ENCODE measurements around the gene CIDEB. TPM values are rescaled to one million over a fixed set of nuclear protein-coding genes. Genes with fewer than 3 reads are reported as not detected.
A peak's percentile ranks its signal among the peaks of the same experiment; 100 is the strongest.

Gene CIDEB
- total RNA-seq, 1 experiment from 2014 or later = not detected

DNA sequence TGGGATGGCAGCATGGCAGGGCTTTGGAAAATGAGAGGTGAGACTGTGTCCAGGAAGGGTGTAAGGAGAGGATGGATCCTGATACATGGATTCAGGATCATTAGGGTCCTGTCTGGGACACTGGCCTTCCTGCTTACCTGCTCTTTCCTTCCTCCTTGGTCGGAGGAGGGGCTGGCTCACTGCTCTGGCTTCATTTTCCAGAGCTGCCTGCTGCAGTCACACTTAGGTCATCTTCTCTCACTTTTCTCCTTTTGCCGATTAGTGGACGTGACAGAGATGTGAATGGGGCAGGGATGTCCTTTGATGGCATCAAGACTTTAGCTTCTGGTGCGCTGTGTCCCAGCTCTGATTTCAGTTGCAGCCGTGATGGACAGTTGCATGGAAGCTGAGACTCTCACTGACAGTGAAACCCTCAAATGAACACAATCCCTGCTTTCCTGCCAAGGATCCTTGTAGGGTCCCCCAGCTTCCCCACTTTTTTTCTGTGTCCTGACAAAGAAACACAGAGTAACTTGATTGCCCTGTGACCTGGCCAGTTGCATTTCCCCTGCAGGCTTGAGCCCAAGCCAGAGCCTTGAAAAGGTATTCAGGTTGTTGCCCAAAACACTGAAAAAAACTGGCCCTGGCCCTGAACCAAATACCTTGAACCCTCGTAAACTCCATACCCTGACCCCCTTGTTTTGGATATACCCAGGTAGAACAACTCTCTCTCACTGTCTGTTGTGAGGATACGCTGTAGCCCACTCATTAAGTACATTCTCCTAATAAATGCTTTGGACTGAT is 756 bp upstream of the CIDEB start:
- Histone ChIP-seq H3K4me3 (no peak overlapping the region), H3K27me3 (no peaks in the 10 kb centered on the region), H3K9me3 (no peaks in the 10 kb centered on the region), H3K36me3 (peaks cover 2% of the 10 kb centered on the region; the same call in 1 of the 2 replicates)
- DNase-seq = no peak

DNA sequence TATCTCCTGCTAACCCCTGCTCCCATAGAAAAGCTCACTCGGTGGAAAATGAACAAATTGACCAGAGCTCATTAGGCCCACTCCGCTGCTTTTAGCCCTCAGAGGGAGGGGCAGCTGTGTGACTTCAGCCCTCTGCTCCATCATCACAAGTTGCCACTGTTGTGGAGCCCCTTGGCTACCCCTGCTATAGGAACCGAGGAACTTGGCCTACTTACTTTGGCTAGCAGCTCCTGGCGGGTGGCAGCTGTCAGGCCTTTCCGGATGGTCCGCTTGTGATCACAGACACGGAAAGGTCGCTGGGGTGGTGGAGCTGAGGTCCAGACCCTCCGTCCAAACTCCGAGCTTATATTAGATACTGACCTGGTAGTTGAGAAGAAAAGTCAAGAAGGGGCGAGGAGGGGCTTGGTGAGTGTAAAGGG is 612 bp downstream of the CIDEB start:
- Histone ChIP-seq H3K36me3 (peaks cover 9% of the 10 kb centered on the region; the same call in 1 of the 2 replicates), H3K4me3 (no peak overlapping the region), H3K27me3 (no peaks in the 10 kb centered on the region), H3K9me3 (no peaks in the 10 kb centered on the region)
- DNase-seq = no peak

DNA sequence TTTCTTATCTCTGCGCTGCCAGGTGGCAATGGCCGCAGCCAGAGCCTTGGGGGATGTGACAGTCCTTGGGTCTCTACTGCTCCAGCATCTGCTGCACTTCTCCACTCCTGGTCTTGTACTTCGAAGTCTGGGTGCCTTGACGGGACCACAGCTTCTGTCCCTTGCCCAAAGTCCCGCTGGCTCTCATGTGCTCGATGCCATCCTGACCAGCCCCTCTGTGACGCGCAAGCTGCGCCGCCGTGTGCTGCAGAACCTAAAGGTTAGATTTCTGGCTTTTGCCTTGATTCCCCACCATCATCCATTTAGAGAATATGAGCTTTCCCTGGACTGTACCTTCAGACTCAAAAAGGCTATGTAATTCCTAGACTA is 3.8 kb downstream of the CIDEB start:
- Histone ChIP-seq H3K4me3 (no peak overlapping the region), H3K9me3 (no peaks in the 10 kb centered on the region), H3K36me3 (peaks cover 13% of the 10 kb centered on the region; the same call in 1 of the 2 replicates), H3K27me3 (no peaks in the 10 kb centered on the region)
- DNase-seq = no peak

DNA sequence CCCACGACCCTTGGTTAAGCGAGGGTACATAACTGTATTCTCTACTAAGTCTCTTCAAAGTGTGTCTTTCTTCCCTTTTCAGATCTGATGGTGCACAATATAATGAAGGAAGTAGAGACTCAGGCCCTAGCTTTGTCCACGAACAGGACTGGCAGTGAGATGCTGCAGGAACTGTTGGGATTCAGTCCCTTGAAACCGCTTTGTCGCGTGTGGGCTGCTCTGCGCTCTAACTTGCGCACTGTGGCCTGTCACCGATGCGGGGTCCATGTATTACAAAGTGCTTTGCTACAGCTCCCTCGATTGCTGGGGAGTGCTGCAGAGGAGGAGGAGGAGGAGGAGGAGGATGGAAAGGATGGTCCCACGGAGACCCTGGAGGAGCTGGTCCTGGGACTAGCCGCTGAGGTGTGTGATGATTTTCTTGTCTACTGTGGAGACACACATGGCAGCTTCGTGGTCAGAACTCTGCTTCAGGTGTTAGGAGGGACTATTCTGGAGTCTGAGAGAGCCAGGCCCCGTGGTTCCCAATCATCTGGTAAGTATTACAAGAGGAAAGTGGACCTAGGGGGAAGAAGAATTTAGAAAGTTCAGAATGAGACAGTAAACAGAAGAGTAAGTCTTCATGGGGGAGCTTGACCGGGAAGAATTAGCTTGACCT is 7.3 kb downstream of the CIDEB start:
- no peak for DNase-seq
- H3K36me3 ChIP-seq = peaks cover 10% of the 10 kb centered on the region; the same call in 1 of the 2 replicates
- H3K4me3 ChIP-seq = peak overlapping the region; percentile 77
- no peaks in the 10 kb centered on the region for H3K9me3 ChIP-seq
- no peaks in the 10 kb centered on the region for H3K27me3 ChIP-seq

GRCh38 chr14:24299255-24300191 is 8.3 kb downstream of the CIDEB start, which contains the start of the genes DHRS1 and NOP9:
TSS of gene DHRS1 (minus strand) at chr14:24299780. CDS start at chr14:24299106, 674 bp downstream.
TSS of gene NOP9 (plus strand) at chr14:24299850. CDS start at chr14:24299955, 105 bp downstream.
- H3K27me3 ChIP-seq = no peaks in the 10 kb centered on the region

DNA sequence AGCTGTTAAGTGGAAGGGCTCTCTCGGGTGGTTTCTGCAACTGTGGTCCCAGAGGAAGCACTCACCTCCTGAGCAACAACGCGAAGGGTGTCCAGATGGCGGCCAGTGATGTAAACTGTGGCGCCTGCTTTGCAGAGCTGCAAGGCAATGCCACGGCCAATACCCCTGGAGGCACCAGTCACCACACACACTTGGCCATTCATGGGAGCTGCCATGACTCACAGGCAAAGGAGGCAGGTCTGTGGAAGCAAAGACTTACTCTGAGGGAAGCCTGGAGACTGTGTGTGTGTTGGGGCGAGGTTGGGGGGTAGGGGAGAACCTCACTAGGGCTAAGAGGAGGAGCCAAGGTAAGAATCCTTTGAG is 8.9 kb downstream of the CIDEB start:
- no peaks in the 10 kb centered on the region for H3K27me3 ChIP-seq
- no peaks in the 10 kb centered on the region for H3K9me3 ChIP-seq
- H3K4me3 ChIP-seq = peak overlapping the region; percentile 77
- peak; percentile 76 for DNase-seq
- peaks cover 10% of the 10 kb centered on the region; the same call in 1 of the 2 replicates for H3K36me3 ChIP-seq

More at GRCh38 chr14:24299255-24300191, 8.3 kb downstream of the CIDEB start, which contains the start of the genes DHRS1 and NOP9:
- Histone ChIP-seq H3K4me3 (peak within 1 kb of the TSS; percentile 77), H3K36me3 (peaks cover 10% of the 10 kb centered on the region; the same call in 1 of the 2 replicates), H3K9me3 (no peaks in the 10 kb centered on the region)
- peak; percentile 76 for DNase-seq

DNA sequence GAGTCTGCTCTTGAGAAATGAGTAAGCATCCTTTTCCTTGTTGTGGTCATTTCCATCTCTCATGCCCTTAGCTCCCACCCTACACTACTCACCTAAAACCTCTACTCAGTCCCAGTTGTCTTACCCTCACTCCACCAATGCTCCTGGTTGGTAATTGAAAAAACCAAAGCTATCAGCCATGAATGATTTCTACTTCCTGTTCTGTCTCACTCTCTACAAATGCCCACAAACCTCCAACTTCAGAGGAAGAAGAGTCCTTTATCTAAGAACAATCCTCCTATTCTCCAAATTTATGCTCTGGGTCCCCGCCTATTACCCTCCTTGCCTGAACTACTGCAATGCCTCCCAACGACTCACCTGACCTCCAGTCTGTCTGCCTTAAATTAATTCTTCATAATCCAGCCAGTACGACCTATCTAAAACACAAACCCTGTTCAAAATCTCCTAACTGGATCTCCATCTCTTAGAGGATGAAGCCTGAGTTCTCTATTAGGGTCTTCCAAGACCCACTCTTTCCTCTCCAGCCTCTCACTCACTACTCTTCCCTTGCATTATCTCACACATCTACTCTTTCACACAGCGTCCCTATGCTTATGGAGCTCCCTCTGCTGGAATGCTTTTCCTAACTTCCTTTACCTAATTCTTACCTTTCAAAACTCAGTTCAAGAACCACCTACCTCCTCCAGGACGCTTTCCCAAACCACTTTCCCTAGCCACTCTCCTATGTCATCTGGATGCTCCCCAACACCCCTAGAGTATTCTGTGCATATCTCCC is 10.4 kb downstream of the CIDEB start:
- no peak for DNase-seq

DNA sequence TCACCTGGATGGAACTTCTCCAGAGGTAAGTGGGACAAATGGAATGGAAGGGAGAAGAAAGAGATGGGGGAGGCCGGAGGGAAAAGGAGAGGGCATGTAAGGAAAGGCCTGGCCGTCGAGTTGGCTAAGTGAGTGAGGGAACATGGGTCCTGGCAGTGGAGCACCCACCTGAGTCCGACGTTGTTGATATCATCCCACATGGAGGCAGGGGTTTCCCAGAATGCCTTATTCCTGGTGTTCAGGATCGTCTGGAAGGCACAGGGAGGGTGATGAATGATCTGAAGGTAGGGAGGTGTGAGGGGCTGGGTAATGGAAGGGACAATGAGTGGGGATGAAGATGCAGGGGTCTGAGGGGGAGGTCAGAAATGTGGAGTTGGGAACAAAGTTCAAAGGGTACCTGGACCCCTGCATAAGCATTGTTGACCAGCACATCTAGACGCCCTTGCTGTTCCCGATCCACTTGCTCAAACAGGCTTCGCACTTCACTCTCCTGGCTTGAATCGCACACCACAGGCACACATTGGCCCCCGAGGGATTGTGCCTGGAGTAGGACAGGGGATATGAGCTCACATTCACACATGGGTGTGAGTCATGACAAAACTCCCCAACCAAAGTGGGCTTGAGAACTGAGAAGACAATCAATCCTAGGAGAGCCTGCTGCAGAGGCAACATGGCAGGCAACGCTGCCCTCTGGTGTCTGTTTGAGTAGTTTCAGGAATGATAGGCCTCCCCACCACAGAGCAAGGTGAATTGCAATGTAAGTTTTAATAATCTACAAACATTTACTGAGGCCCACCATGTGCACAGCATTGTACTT is 11.2 kb downstream of the CIDEB start:
- Histone ChIP-seq H3K36me3 (peaks cover 1% of the 10 kb centered on the region; the same call in 1 of the 2 replicates), H3K9me3 (no peaks in the 10 kb centered on the region), H3K4me3 (no peak overlapping the region), H3K27me3 (no peaks in the 10 kb centered on the region)
- peak; percentile 60 for DNase-seq

More for the DNA sequence above, 10.4 kb downstream of the CIDEB start:
- Histone ChIP-seq H3K9me3 (no peaks in the 10 kb centered on the region), H3K36me3 (peaks cover 5% of the 10 kb centered on the region; the same call in 1 of the 2 replicates), H3K4me3 (no peak overlapping the region), H3K27me3 (no peaks in the 10 kb centered on the region)

- Histone ChIP-seq H3K36me3 (no peaks in the 10 kb centered on the region; the same call in 1 of the 2 replicates), H3K9me3 (no peaks in the 10 kb centered on the region), H3K27me3 (no peaks in the 10 kb centered on the region), H3K4me3 (no peak overlapping the region)
- no peak for DNase-seq
Observed at GRCh38 chr14:24293525-24293924, 14.3 kb downstream of the CIDEB start.

- no peak overlapping the region for H3K4me3 ChIP-seq
- H3K36me3 ChIP-seq = no peaks in the 10 kb centered on the region; the same call in 1 of the 2 replicates
- DNase-seq = no peak
- H3K27me3 ChIP-seq = no peaks in the 10 kb centered on the region
- H3K9me3 ChIP-seq = no peaks in the 10 kb centered on the region
Observed at GRCh38 chr14:24292118-24292807, 15.5 kb downstream of the CIDEB start.

DNA sequence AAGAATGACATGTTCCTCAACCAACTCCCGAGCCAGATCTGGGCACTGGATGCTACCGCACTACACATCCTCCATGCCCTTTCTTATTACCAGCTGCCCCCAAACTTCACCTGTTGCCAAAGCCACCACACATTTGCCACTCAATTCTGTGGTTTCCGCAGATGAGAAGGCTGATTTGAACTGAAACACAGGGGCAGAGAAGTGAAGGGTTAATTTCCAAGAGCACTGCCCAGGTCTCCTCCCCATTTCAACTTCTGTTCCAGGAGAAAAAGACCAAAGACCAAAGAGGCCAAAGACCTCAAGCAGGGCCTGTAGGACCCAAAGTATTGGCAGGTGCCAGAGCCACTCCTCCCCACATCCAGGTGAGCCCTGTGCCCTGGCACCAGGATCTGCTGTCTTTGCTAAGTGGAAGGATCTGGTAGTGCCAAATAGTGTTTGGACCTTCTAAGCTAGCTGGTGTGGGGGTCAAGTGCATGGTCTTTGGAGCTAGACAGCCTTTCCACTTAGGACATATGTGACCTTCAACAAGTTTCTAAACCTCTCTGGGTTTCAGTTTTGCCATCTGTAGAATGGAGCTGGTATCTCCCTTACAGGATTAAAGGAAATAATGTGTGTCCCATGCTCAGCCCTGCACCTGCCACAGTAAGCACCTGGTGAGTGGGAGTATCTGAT is 16.2 kb downstream of the CIDEB start:
- Histone ChIP-seq H3K9me3 (no peaks in the 10 kb centered on the region), H3K4me3 (no peak overlapping the region), H3K36me3 (no peaks in the 10 kb centered on the region), H3K27me3 (no peaks in the 10 kb centered on the region)
- DNase-seq = no peak

DNA sequence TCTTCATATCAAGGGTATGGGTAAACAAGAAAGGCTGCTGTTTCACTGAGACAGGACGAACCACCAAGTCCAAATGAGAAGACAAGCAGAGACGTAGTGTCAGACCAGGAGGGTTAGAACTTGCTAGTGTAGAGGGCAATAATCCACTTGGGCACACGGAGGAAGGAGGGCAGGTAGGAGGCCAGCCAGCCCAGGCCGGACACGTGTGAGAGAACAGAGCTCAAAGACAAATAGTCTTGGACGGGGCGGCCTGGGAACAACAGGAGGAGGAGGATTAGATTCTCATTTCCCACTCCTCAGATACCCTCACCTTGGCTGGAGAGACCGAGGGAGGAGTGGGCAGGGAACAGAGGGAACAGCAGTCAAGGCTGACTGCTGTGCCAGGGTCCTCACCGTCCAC is 17.0 kb downstream of the CIDEB start:
- no peak for DNase-seq
- Histone ChIP-seq H3K4me3 (no peak overlapping the region), H3K27me3 (no peaks in the 10 kb centered on the region), H3K9me3 (no peaks in the 10 kb centered on the region), H3K36me3 (no peaks in the 10 kb centered on the region)

DNA sequence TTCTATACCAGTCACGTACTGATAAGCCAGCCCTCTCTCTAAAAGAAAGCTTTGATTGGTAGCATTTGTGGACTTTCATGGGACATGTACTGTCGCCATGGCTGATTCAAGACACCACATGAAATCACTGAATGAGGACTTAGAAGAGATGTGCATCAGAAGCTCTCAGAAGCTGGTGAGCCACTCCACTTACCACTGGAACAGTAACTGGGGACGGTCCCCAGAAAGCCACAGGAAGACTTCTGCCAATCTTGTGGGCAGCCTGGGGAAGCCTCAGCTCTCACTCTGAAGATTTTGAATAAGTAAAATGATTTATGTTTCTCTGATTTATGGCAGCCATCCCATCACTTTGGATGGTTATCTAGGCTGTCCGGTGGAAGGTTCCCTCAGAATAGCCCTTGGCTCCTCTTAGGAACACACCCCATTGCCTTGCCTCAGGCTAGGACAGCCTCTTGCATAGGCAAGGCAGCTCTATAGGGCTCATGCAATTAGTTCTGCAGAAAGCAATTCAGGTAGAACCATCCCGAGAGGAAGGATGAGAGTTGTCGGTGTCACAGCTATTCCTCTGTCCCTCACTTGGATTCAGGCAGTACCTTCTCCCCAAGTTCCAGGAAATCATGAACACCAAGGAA is 18.0 kb downstream of the CIDEB start:
- DNase-seq = no peak
- Histone ChIP-seq H3K36me3 (no peaks in the 10 kb centered on the region), H3K4me3 (no peak overlapping the region), H3K9me3 (no peaks in the 10 kb centered on the region), H3K27me3 (no peaks in the 10 kb centered on the region)

- DNase-seq = no peak
- H3K36me3 ChIP-seq = no peaks in the 10 kb centered on the region
- no peak overlapping the region for H3K4me3 ChIP-seq
- no peaks in the 10 kb centered on the region for H3K27me3 ChIP-seq
- H3K9me3 ChIP-seq = no peaks in the 10 kb centered on the region
Observed at GRCh38 chr14:24286996-24287395, 20.8 kb downstream of the CIDEB start.

All from MG63 (cell line).